ENCODE measurements around the gene NUBP2. TPM values are rescaled to one million over a fixed set of nuclear protein-coding genes. Genes with fewer than 3 reads are reported as not detected.

The NUBP2 gene
- polyA plus RNA-seq, 1 of the 3 experiments (the other 2 are of a cell fraction): 73.2 TPM

DNA sequence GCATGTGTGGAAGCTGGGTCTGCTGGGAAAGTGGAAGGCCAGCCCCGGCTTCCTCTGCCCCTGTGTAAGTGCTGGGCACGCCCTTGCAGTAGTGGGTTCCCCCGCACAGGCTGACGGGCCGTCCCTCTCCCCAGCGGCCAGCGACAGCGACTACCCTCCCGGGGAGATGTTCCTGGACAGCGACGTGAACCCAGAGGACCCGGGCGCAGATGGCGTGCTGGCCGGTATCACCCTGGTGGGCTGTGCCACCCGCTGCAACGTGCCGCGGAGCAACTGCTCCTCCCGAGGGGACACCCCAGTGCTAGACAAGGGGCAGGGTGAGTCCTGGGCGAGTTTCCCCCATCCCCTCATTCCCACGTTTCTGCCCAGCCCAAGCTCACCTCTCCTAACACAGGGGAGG lies 16.9 kb upstream of the NUBP2 start:
- Histone ChIP-seq H3K4me1 (ENCODE audit: control insufficient read depth in 1 of 2, insufficient read depth in 2 of 2, low read depth in 1 of 2, low read length in 1 of 2) (peaks cover 0 to 12% of the 10 kb centered on the region in 2 experiments; a peak in 1 of 4 replicates), H3F3A (replicated peaks; ENCODE audit: insufficient read depth) (peaks cover 5% of the 10 kb centered on the region), H2AFZ (ENCODE audit: low read depth) (no peak overlapping the region), H3K4me2 (no peak overlapping the region), H3K9me3 (no peaks in the 10 kb centered on the region), H3K79me2 (ENCODE audit: insufficient read depth) (no peaks in the 10 kb centered on the region), H3K27me3 (ENCODE audit: insufficient read depth) (no peaks in the 10 kb centered on the region), H3K27ac (ENCODE audit: low read depth in 2 of 2, low read length in 1 of 2) (no peak overlapping the region), H3K9me2 (no peaks in the 10 kb centered on the region), H4K20me1 (ENCODE audit: insufficient read depth) (0 out of 2 replicates have a peak, but pooled peaks cover 5% of the 10 kb centered on the region), H3K9ac (no peak overlapping the region), H3K4me3 (ENCODE audit: low read depth in 2 of 2, low read length in 1 of 2) (no peak overlapping the region), H3K36me3 (replicated peaks in 1 of 2; ENCODE audit: control insufficient read depth in 1 of 2, insufficient read depth in 2 of 2, low read length in 1 of 2) (peaks cover 6 to 75% of the 10 kb centered on the region in 2 experiments)
- no peak for DNase-seq
- 55% methylated on average over 2 of the region's 22 CpGs for WGBS (ENCODE audit: low lambda C conversion rate)
- TF ChIP-seq, protein P1, sequence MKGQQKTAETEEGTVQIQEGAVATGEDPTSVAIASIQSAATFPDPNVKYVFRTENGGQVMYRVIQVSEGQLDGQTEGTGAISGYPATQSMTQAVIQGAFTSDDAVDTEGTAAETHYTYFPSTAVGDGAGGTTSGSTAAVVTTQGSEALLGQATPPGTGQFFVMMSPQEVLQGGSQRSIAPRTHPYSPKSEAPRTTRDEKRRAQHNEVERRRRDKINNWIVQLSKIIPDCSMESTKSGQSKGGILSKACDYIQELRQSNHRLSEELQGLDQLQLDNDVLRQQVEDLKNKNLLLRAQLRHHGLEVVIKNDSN (IDR thresholded peaks at IDR 0.05; ENCODE audit: borderline replicate concordance, low read depth): no peak
- TF ChIP-seq RFX5 (IDR thresholded peaks at IDR 0.05; ENCODE audit: low read length) (no peak), RAD21 (IDR thresholded peaks at IDR 0.05; ENCODE audit: low read length) (no peak), MEF2A (IDR thresholded peaks at IDR 0.05; ENCODE audit: borderline replicate concordance, low read depth) (no peak), SMC3 (IDR thresholded peaks at IDR 0.05; ENCODE audit: low read depth, low read length) (no peak), FOSL2 (IDR thresholded peaks at IDR 0.05; ENCODE audit: borderline replicate concordance, low read depth) (no peak), TEAD4 (IDR thresholded peaks at IDR 0.05; ENCODE audit: borderline replicate concordance, insufficient read depth) (no peak), MXI1 (IDR thresholded peaks at IDR 0.05; ENCODE audit: low read depth, low read length) (no peak), FOXM1 (IDR thresholded peaks at IDR 0.05; ENCODE audit: low read depth) (no peak), EP300 (IDR thresholded peaks at IDR 0.05; ENCODE audit: borderline replicate concordance in 1 of 2, low read depth in 1 of 2, low read length in 1 of 2) (no peak), GABPA (IDR thresholded peaks at IDR 0.05; ENCODE audit: low read depth) (no peak), RXRA (IDR thresholded peaks at IDR 0.05; ENCODE audit: borderline replicate concordance, low read depth) (no peak)
- TF ChIP-seq, protein P2, sequence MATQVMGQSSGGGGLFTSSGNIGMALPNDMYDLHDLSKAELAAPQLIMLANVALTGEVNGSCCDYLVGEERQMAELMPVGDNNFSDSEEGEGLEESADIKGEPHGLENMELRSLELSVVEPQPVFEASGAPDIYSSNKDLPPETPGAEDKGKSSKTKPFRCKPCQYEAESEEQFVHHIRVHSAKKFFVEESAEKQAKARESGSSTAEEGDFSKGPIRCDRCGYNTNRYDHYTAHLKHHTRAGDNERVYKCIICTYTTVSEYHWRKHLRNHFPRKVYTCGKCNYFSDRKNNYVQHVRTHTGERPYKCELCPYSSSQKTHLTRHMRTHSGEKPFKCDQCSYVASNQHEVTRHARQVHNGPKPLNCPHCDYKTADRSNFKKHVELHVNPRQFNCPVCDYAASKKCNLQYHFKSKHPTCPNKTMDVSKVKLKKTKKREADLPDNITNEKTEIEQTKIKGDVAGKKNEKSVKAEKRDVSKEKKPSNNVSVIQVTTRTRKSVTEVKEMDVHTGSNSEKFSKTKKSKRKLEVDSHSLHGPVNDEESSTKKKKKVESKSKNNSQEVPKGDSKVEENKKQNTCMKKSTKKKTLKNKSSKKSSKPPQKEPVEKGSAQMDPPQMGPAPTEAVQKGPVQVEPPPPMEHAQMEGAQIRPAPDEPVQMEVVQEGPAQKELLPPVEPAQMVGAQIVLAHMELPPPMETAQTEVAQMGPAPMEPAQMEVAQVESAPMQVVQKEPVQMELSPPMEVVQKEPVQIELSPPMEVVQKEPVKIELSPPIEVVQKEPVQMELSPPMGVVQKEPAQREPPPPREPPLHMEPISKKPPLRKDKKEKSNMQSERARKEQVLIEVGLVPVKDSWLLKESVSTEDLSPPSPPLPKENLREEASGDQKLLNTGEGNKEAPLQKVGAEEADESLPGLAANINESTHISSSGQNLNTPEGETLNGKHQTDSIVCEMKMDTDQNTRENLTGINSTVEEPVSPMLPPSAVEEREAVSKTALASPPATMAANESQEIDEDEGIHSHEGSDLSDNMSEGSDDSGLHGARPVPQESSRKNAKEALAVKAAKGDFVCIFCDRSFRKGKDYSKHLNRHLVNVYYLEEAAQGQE (IDR thresholded peaks at IDR 0.05; ENCODE audit: low read depth, low read length): no peak
- TF ChIP-seq, protein P3, sequence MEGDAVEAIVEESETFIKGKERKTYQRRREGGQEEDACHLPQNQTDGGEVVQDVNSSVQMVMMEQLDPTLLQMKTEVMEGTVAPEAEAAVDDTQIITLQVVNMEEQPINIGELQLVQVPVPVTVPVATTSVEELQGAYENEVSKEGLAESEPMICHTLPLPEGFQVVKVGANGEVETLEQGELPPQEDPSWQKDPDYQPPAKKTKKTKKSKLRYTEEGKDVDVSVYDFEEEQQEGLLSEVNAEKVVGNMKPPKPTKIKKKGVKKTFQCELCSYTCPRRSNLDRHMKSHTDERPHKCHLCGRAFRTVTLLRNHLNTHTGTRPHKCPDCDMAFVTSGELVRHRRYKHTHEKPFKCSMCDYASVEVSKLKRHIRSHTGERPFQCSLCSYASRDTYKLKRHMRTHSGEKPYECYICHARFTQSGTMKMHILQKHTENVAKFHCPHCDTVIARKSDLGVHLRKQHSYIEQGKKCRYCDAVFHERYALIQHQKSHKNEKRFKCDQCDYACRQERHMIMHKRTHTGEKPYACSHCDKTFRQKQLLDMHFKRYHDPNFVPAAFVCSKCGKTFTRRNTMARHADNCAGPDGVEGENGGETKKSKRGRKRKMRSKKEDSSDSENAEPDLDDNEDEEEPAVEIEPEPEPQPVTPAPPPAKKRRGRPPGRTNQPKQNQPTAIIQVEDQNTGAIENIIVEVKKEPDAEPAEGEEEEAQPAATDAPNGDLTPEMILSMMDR (IDR thresholded peaks at IDR 0.05): no peak
- TF ChIP-seq, protein P4, sequence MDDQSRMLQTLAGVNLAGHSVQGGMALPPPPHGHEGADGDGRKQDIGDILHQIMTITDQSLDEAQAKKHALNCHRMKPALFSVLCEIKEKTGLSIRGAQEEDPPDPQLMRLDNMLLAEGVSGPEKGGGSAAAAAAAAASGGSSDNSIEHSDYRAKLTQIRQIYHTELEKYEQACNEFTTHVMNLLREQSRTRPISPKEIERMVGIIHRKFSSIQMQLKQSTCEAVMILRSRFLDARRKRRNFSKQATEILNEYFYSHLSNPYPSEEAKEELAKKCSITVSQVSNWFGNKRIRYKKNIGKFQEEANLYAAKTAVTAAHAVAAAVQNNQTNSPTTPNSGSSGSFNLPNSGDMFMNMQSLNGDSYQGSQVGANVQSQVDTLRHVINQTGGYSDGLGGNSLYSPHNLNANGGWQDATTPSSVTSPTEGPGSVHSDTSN (IDR thresholded peaks at IDR 0.05): no peak
- POLR2A ChIA-PET: no interaction called here
- CTCF ChIA-PET: interaction anchor here (1.3 to 1.8 kb wide), 4 partner anchors 11 to 163 kb away, joined by 3 to 8 read pairs (median 4); partner anchors contain the start of gene MAPK8IP3

Data from SK-N-SH (cell line).